Caco-2 (cell line): Measurements from ENCODE around the gene WDR27. TPM values are rescaled to one million over a fixed set of nuclear protein-coding genes. Genes with fewer than 3 reads are reported as not detected.

Experiments used
- BruUV-seq: library from RNA; stranded (reverse); fragments of 400-500 nt; replicated peaks from 2 replicates; lab custom pipeline; 2021; lab: Mats Ljungman, UMichigan
- CTCF ChIA-PET: fragments of 300-600 bp; sonication (Branson Sonifier 250); formaldehyde crosslinking; loops from one replicate; lab custom pipeline; 2022; ENCODE audit warnings: antibody characterized with exemption; lab: Charles Lee
- POLR2A ChIA-PET: fragments of 300-600 bp; sonication (Branson Sonifier 250); formaldehyde crosslinking; loops from one replicate; lab custom pipeline; 2022; ENCODE audit warnings: antibody characterized with exemption; lab: Charles Lee
- DNase-seq, 2 experiments: peaks; one replicate each; pipeline versions ENCODE4 v3.0.0 to v3.0.0-alpha.2; 2020 to 2022
- H3K27me3 ChIP-seq: replicated peaks from 2 replicates; pipeline ENCODE4 v1.6.0; 2011; ENCODE audit warnings: low read length; ENCODE audit not compliant: control insufficient read depth, insufficient read depth
- H3K36me3 ChIP-seq: 2 replicates; pipeline ENCODE4 v1.5.1; 2011; ENCODE audit warnings: low read length; ENCODE audit not compliant: control insufficient read depth, insufficient read depth
- H3K4me1 ChIP-seq: fragments of 250-450 bp; sonication (Bioruptor Pico); 2 replicates; pipeline ENCODE4 v1.5.1; 2020; ENCODE audit warnings: mild to moderate bottlenecking
- H3K4me3 ChIP-seq: 2 replicates; pipeline ENCODE4 v1.5.1; 2011; ENCODE audit warnings: low read depth, mild to moderate bottlenecking, control low read depth, low read length
- H3K9me3 ChIP-seq: fragments of 250-450 bp; sonication (Bioruptor Pico); 2 replicates; pipeline ENCODE4 v1.5.1; 2020; ENCODE audit warnings: mild to moderate bottlenecking, moderate library complexity
- H3K27ac Mint-ChIP-seq: one replicate; pipeline ENCODE4 v1.8.0; 2022; ENCODE audit warnings: mixed read lengths; ENCODE audit not compliant: unreplicated experiment
- H3K27me3 Mint-ChIP-seq: one replicate; pipeline ENCODE4 v1.8.0; 2022; ENCODE audit warnings: mixed read lengths; ENCODE audit not compliant: insufficient read depth, unreplicated experiment
- H3K36me3 Mint-ChIP-seq: one replicate; pipeline ENCODE4 v1.8.0; 2022; ENCODE audit warnings: mild to moderate bottlenecking, mixed read lengths; ENCODE audit not compliant: insufficient read depth, unreplicated experiment
- H3K4me1 Mint-ChIP-seq: one replicate; pipeline ENCODE4 v1.8.0; 2022; ENCODE audit warnings: low read depth, mixed read lengths; ENCODE audit not compliant: unreplicated experiment
- H3K4me3 Mint-ChIP-seq: one replicate; pipeline ENCODE4 v1.8.0; 2022; ENCODE audit warnings: mild to moderate bottlenecking, moderate library complexity, mixed read lengths; ENCODE audit not compliant: unreplicated experiment
- H3K9me3 Mint-ChIP-seq: one replicate; pipeline ENCODE4 v1.8.0; 2022; ENCODE audit warnings: mixed read lengths; ENCODE audit not compliant: unreplicated experiment
- CTCF ChIP-seq, 2 experiments: fragments of 200-600 bp in 1 of 2; IDR thresholded peaks; 1 replicate in 1 of 2; 2 replicates in 1 of 2; pipeline versions ENCODE4 v1.5.1 to v1.8.0; 2011 to 2022; ENCODE audit warnings: antibody characterized with exemption in 1 of 2, control low read depth in 1 of 2, inconsistent platforms in 1 of 2, low read depth in 1 of 2, low read length in 1 of 2, mild to moderate bottlenecking in 1 of 2, moderate library complexity in 1 of 2; ENCODE audit not compliant: insufficient read depth in 1 of 2, severe bottlenecking in 1 of 2, unreplicated experiment in 1 of 2
- intact Hi-C: fragments of 100-400 bp; cut with micrococcal nuclease; formaldehyde crosslinking; loops from one replicate; pipeline ENCODE4 v1.10.0; 2022; ENCODE audit not compliant: unreplicated experiment
- total RNA-seq: library from RNA; stranded (reverse); gene quantifications from 2 replicates; pipeline ENCODE4 v1.2.3, GENCODE V29; 2022

The WDR27 gene
- total RNA-seq, 1 experiment from 2014 or later, result 62.9 TPM

DNA sequence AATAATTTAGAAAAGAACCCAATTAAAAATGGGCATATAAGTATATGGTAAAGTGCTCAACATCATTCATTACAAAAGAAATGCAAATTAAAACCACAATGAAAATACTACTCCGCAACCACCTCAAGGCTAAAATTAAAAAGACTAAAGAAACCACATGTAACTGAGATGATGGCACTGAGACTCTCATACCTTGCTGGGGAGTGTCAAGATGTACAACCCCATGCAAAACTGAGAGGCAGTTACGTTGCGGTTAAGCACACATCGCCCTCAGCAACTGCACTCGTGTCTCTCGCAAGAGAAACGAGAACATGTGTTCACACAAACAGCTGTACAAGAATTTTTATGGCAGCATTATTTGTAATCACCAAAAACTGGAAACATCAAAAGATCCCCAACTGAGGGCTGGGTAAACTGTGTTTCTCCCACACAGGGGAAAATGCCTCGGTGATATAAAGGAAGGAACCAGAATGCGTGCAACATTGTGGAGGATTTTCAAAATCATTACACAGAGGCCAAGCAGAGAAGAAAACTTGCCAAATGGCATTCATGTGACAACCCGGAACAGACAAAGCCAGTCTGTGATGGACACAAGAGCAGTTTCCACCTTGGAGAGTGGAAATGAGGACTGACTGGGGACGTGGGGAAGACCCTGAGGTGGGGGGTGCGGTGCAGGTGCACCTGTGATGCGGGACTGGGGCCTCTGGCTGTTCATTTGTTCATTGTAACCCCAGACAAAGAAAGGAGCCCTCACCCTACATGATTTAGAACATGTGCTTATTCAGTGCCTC is 144.9 kb downstream of the WDR27 start:
- no peak overlapping the region for H3K4me3 Mint-ChIP-seq
- H3K9me3 Mint-ChIP-seq, result peaks cover 13% of the 10 kb centered on the region
- no peak for DNase-seq
- intact Hi-C loops, result no loop called here
- H3K4me1 Mint-ChIP-seq, result no peaks in the 10 kb centered on the region
- Histone ChIP-seq H3K27me3 (no peaks in the 10 kb centered on the region), H3K4me3 (no peak overlapping the region), H3K4me1 (no peaks in the 10 kb centered on the region), H3K9me3 (peaks cover 3% of the 10 kb centered on the region; the same call in 1 of the 2 replicates), H3K36me3 (peaks cover 2% of the 10 kb centered on the region; the same call in 1 of the 2 replicates)
- no peak overlapping the region for H3K27ac Mint-ChIP-seq
- CTCF ChIA-PET, result no interaction called here
- no peaks in the 10 kb centered on the region for H3K27me3 Mint-ChIP-seq
- TF ChIP-seq CTCF (IDR thresholded peaks at IDR 0.05; ENCODE audit: insufficient read depth in 1 of 2, low read depth in 1 of 2, low read length in 1 of 2, severe bottlenecking in 1 of 2, unreplicated experiment in 1 of 2), result no peak
- POLR2A ChIA-PET, result no interaction called here
- no TSS peak for BruUV-seq
- no peaks in the 10 kb centered on the region for H3K36me3 Mint-ChIP-seq

DNA sequence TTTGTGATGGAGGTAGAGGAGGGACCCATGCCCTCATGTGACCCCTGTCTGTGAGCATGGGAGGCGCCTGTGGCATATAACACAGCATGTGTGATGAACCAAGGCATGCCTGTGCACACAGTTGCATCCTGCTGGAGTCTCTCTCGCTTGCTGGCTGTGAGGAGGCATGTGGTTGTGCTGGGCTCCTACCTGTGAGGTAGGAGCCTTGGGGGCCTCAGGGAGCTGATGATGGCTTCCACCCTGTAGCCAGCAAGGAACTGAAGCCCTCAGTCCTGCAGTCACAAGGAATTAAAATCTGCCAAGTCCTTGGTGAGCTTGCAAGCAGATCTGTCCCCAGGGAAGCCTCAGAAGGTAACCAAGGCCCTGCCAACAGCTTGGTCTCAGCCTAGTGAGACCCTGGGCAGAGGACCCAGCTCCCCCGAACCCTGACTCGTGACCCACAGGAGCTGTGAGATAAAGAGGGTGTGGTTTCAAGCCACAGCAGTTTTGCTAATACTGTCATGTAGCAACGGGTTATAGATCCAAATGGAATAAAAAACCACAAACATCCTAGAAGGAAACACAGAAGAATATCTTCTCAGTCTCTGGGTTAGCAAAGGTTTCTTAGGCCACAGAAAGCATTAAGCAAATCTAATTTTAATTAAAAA is 145.7 kb downstream of the WDR27 start:
- Mint-ChIP-seq H3K27ac (no peak overlapping the region), H3K4me1 (no peaks in the 10 kb centered on the region), H3K4me3 (no peak overlapping the region), H3K9me3 (peaks cover 4% of the 10 kb centered on the region), H3K36me3 (no peaks in the 10 kb centered on the region), H3K27me3 (no peaks in the 10 kb centered on the region)
- Histone ChIP-seq H3K4me3 (no peak overlapping the region), H3K9me3 (no peaks in the 10 kb centered on the region), H3K27me3 (no peaks in the 10 kb centered on the region), H3K4me1 (no peaks in the 10 kb centered on the region), H3K36me3 (peaks cover 2% of the 10 kb centered on the region; the same call in 1 of the 2 replicates)
- intact Hi-C loops, result no loop called here
- BruUV-seq, result no TSS peak
- no peak for DNase-seq
- ChIA-PET POLR2A (no interaction called here), CTCF (no interaction called here)
- TF ChIP-seq CTCF (IDR thresholded peaks at IDR 0.05; ENCODE audit: insufficient read depth in 1 of 2, low read depth in 1 of 2, low read length in 1 of 2, severe bottlenecking in 1 of 2, unreplicated experiment in 1 of 2), result no peak

DNA sequence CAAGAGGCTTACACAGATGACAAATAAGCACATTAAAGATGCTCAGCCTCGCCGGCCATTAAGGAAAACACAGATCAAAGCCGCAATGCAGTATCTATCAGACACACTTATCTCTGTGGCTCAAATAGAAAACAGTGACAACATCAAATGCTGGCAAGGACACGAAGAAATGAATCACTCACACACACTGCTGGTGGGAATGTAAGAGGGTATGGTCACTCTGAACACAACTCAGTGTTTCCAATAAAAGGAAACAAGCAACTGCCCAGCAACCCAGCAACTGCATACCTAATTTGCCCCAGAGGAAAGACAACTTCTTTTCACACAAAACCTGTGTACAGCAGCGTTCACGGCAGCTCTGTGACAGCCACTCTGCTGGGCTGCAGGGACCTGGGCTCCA is 155.8 kb downstream of the WDR27 start:
- no peak for TF ChIP-seq CTCF (IDR thresholded peaks at IDR 0.05; ENCODE audit: insufficient read depth in 1 of 2, low read depth in 1 of 2, low read length in 1 of 2, severe bottlenecking in 1 of 2, unreplicated experiment in 1 of 2)
- no peaks in the 10 kb centered on the region for H3K4me1 Mint-ChIP-seq
- H3K36me3 Mint-ChIP-seq, result no peaks in the 10 kb centered on the region
- Histone ChIP-seq H3K36me3 (no peaks in the 10 kb centered on the region), H3K9me3 (0 out of 2 replicates have a peak, but pooled peaks cover 5% of the 10 kb centered on the region), H3K4me1 (no peaks in the 10 kb centered on the region), H3K27me3 (no peaks in the 10 kb centered on the region), H3K4me3 (no peak overlapping the region)
- no peak for DNase-seq
- BruUV-seq, result no TSS peak
- intact Hi-C loops, result no loop called here
- POLR2A ChIA-PET, result no interaction called here
- CTCF ChIA-PET, result no interaction called here
- no peaks in the 10 kb centered on the region for H3K27me3 Mint-ChIP-seq
- H3K4me3 Mint-ChIP-seq, result no peak overlapping the region
- H3K27ac Mint-ChIP-seq, result no peak overlapping the region
- peaks cover 17% of the 10 kb centered on the region for H3K9me3 Mint-ChIP-seq
